B cell (primary cell): ENCODE data around the gene CHST3. TPM values are rescaled to one million over a fixed set of nuclear protein-coding genes. Genes with fewer than 3 reads are reported as not detected.

ENCODE experiments used
- ATAC-seq: fragments of 200-7000 bp; cut with Tn5 transposase; one replicate; pipeline ENCODE4 v1.10.0; 2021; ENCODE audit warnings: low read depth, mild to moderate bottlenecking, moderate number of reproducible peaks, moderate library complexity
- CTCF ChIA-PET: fragments of 350-600 bp; sonication (Branson Sonifier 250); formaldehyde crosslinking; loops from one replicate; lab custom pipeline; 2021; ENCODE audit warnings: antibody characterized with exemption, inconsistent platforms; lab: Charles Lee
- POLR2A ChIA-PET: fragments of 350-600 bp; sonication (Branson Sonifier 250); formaldehyde crosslinking; loops from one replicate; lab custom pipeline; 2021; ENCODE audit warnings: antibody characterized with exemption; lab: Charles Lee
- DNase-seq: peaks from one replicate; pipeline ENCODE4 v3.0.0; 2013
- H2AFZ ChIP-seq: 2 replicates; pipeline ENCODE4 v1.6.1; 2012; ENCODE audit warnings: mild to moderate bottlenecking, low read depth, low read length; ENCODE audit not compliant: insufficient read depth, poor library complexity, severe bottlenecking
- H3K27ac ChIP-seq, 2 donors: 1 replicate in 1 of 2; 2 replicates in 1 of 2; pipeline ENCODE4 v1.5.1; 2012 to 2013; ENCODE audit warnings: low read length in 2 of 2, mild to moderate bottlenecking in 2 of 2, moderate library complexity in 1 of 2
- H3K27me3 ChIP-seq, 4 experiments: fragments of 200-600 bp in 1 of 4; sonication (generic) in 1 of 4; replicated peaks in 1 of 4; 1 replicate in 2 of 4; 2 replicates in 2 of 4; pipeline versions ENCODE4 v1.6.1 to v1.7.0; 2013 to 2016; ENCODE audit warnings: low read length in 3 of 4, mild to moderate bottlenecking in 2 of 4, mixed read lengths in 1 of 4, moderate library complexity in 1 of 4; ENCODE audit not compliant: insufficient read depth in 4 of 4, control insufficient read depth in 3 of 4; ENCODE audit errors: control extremely low read depth in 1 of 4
- H3K36me3 ChIP-seq, 2 experiments: replicated peaks in 1 of 2; 1 replicate in 1 of 2; 2 replicates in 1 of 2; pipeline versions ENCODE4 v1.6.1 to v1.7.1; 2013; ENCODE audit warnings: low read length in 1 of 2; ENCODE audit not compliant: insufficient read depth in 2 of 2, control insufficient read depth in 1 of 2; ENCODE audit errors: control extremely low read depth in 1 of 2, extremely low read depth in 1 of 2
- H3K4me1 ChIP-seq, 2 donors: fragments of 200-600 bp in 1 of 2; sonication (generic) in 1 of 2; 1 replicate in 1 of 2; 2 replicates in 1 of 2; pipeline versions ENCODE4 v1.5.1 to v1.6.1; 2013 to 2017; ENCODE audit warnings: low read length in 2 of 2; ENCODE audit not compliant: control insufficient read depth in 2 of 2, insufficient read depth in 2 of 2
- H3K4me2 ChIP-seq: replicated peaks from 2 replicates; pipeline ENCODE3; 2012; ENCODE audit warnings: mild to moderate bottlenecking, low read depth, low read length; ENCODE audit not compliant: poor library complexity, severe bottlenecking
- H3K4me3 ChIP-seq, 5 experiments: fragments of 200-600 bp in 1 of 5; sonication (generic) in 1 of 5; 1 replicate in 3 of 5; 2 replicates in 2 of 5; pipeline versions ENCODE4 v1.5.1 to v1.7.0; 2011 to 2016; ENCODE audit warnings: low read length in 4 of 5, mild to moderate bottlenecking in 4 of 5, low read depth in 2 of 5, control low read depth in 1 of 5, moderate library complexity in 1 of 5; ENCODE audit not compliant: insufficient read depth in 1 of 5; ENCODE audit errors: control extremely low read depth in 1 of 5, extremely low read depth in 1 of 5
- H3K79me2 ChIP-seq: fragments of 200-600 bp; sonication (generic); one replicate; pipeline ENCODE4 v1.6.0; 2016; ENCODE audit warnings: low read length; ENCODE audit not compliant: control insufficient read depth, insufficient read depth
- H3K9ac ChIP-seq: fragments of 200-600 bp; sonication (generic); 2 replicates; pipeline ENCODE4 v1.6.1; 2017; ENCODE audit warnings: mild to moderate bottlenecking, low read length, moderate library complexity
- H3K9me3 ChIP-seq, 3 donors: one replicate each; pipeline versions ENCODE4 v1.6.1 to v1.7.1; 2013; ENCODE audit warnings: low read length in 2 of 3; ENCODE audit not compliant: control insufficient read depth in 2 of 3, insufficient read depth in 1 of 3; ENCODE audit errors: control extremely low read depth in 1 of 3
- H4K20me1 ChIP-seq: 2 replicates; pipeline ENCODE4 v1.6.0; 2012; ENCODE audit warnings: mild to moderate bottlenecking, low read length; ENCODE audit not compliant: insufficient read depth, control insufficient read depth, poor library complexity, severe bottlenecking
- H3K27ac Mint-ChIP-seq: one replicate; pipeline ENCODE4 v1.8.0; 2021; ENCODE audit warnings: mixed read lengths
- H3K27me3 Mint-ChIP-seq: one replicate; pipeline ENCODE4 v1.8.0; 2021; ENCODE audit warnings: mixed read lengths
- H3K4me1 Mint-ChIP-seq: one replicate; pipeline ENCODE4 v1.8.0; 2021; ENCODE audit warnings: mixed read lengths
- H3K4me3 Mint-ChIP-seq: one replicate; pipeline ENCODE4 v1.8.0; 2021; ENCODE audit warnings: mixed read lengths
- H3K9me3 Mint-ChIP-seq: one replicate; pipeline ENCODE4 v1.8.0; 2022; ENCODE audit warnings: mixed read lengths; ENCODE audit not compliant: insufficient read depth
- EZH2 ChIP-seq: IDR thresholded peaks from 2 replicates; pipeline ENCODE4 v1.6.1; 2012; ENCODE audit warnings: borderline replicate concordance, low read depth, mild to moderate bottlenecking, moderate library complexity, low read length; ENCODE audit not compliant: insufficient read depth, poor library complexity, severe bottlenecking
- WGBS: methylation state at CpG from one replicate; pipeline ENCODE4 v1.1.5; 2013; ENCODE audit warnings: missing lambda C conversion rate; ENCODE audit not compliant: insufficient coverage; 5-methylcytosine and 5-hydroxymethylcytosine counted together
- intact Hi-C: fragments of 100-400 bp; cut with micrococcal nuclease; formaldehyde crosslinking; loops from one replicate; pipeline ENCODE4 v1.10.0; 2022
- polyA plus RNA-seq: library from polyadenylated mRNA; depleted of rRNA; stranded (reverse); fragments of >200 nt; gene quantifications from 2 replicates; pipeline ENCODE4 v1.2.3, GENCODE V29; 2012
- total RNA-seq, 2 donors: library from RNA; stranded (reverse); fragments of 120-200 nt in 1 of 2; gene quantifications; 1 replicate in 1 of 2; 2 replicates in 1 of 2; pipeline versions ENCODE4 v1.2.3 to v1.2.4, GENCODE V29; 2013 to 2022
- TF ChIP-seq, protein P1 (sequence below): fragments of 200-600 bp; IDR thresholded peaks from one replicate; pipeline ENCODE4 v1.8.0; 2022; ENCODE audit warnings: antibody characterized with exemption, mild to moderate bottlenecking

The CHST3 gene
- total and polyA plus RNA-seq, 2 donors (not counting 1 experiment from before 2014, with no cell fraction given) = 0.01 TPM; not detected in 1

DNA sequence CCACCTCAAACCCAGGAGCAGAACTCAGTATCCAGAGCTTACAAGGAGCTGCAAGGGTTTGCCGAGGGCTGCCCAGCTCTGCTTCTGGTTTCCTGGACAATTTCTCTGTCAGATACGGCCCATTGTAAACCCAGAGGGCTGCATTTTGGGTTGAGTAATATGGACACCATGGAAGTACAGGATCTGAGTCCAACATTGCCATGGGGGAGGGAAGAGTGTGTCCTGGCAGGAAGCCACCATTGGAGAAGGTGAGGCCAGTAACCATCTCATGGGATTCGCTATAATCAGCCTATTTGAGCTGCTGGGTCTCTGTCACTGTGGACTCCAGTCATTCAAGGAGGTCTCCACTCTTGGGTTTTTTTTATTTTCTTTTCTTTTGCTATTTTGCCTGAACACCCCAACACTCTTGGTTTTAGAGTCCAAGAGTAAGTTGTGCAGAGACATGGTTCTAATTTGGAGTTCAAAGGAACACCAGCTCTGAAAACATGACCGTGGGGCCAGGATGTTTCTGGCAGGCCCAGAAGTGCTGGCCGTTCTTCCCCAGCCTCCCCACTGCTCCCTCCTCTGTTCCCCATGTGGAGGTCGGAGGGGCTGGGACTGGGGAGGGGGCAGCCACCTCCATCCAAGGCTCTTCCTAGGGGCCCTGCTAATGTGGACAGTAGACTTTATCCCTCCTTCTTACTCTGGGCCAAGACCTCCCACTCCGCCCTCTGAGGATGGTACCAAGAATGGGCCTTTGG is 46.2 kb downstream of the CHST3 start:
- no peak for DNase-seq
- TF ChIP-seq, protein P1, sequence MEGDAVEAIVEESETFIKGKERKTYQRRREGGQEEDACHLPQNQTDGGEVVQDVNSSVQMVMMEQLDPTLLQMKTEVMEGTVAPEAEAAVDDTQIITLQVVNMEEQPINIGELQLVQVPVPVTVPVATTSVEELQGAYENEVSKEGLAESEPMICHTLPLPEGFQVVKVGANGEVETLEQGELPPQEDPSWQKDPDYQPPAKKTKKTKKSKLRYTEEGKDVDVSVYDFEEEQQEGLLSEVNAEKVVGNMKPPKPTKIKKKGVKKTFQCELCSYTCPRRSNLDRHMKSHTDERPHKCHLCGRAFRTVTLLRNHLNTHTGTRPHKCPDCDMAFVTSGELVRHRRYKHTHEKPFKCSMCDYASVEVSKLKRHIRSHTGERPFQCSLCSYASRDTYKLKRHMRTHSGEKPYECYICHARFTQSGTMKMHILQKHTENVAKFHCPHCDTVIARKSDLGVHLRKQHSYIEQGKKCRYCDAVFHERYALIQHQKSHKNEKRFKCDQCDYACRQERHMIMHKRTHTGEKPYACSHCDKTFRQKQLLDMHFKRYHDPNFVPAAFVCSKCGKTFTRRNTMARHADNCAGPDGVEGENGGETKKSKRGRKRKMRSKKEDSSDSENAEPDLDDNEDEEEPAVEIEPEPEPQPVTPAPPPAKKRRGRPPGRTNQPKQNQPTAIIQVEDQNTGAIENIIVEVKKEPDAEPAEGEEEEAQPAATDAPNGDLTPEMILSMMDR = no peak
- no peak for TF ChIP-seq EZH2
- ChIA-PET CTCF (no interaction called here), POLR2A (no interaction called here)
- Histone ChIP-seq H3K27me3 (no peaks in the 10 kb centered on the region), H3K9me3 (peaks cover 0 to 14% (median 0%) of the 10 kb centered on the region in 3 donors), H3K79me2 (no peaks in the 10 kb centered on the region), H3K27ac (no peak overlapping the region), H3K4me1 (no peaks in the 10 kb centered on the region), H3K4me2 (no peak overlapping the region), H3K36me3 (no peaks in the 10 kb centered on the region), H3K9ac (no peak overlapping the region), H4K20me1 (no peaks in the 10 kb centered on the region), H3K4me3 (no peak overlapping the region), H2AFZ (no peak overlapping the region)
- no peak for ATAC-seq
- peaks cover 8% of the 10 kb centered on the region for H3K27me3 Mint-ChIP-seq
- 94% methylated on average over 4 of the region's 7 CpGs for WGBS
- H3K9me3 Mint-ChIP-seq = no peaks in the 10 kb centered on the region
- H3K4me3 Mint-ChIP-seq = no peak overlapping the region
- intact Hi-C loops = no loop called here
- no peak overlapping the region for H3K27ac Mint-ChIP-seq
- peaks cover 3% of the 10 kb centered on the region for H3K4me1 Mint-ChIP-seq

DNA sequence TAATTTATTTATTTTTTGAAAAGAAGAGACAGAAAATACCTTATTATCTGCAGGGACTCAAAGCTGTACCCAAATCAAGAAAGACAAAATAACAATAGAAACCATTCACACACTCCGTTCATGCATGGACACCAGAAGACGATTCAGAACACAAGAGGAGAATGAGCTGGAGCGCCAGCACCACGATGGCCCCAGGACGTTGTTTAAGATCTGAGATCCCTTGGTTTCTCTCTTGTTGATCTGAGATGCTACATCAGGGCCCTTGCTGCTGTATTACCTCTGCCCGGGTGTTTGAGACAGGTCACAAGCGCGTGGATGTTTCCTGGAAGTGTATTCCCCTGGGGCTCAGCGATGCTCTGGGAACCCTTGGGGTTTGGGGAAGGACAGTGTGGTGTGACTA is 46.8 kb downstream of the CHST3 start:
- H3K4me3 ChIP-seq = no peak overlapping the region

More for the DNA sequence above, 46.8 kb downstream of the CHST3 start:
- H3K4me1 Mint-ChIP-seq = peaks cover 3% of the 10 kb centered on the region
- H3K4me2 ChIP-seq = no peak overlapping the region
- H3K27me3 ChIP-seq = no peaks in the 10 kb centered on the region
- ChIA-PET POLR2A (no interaction called here), CTCF (no interaction called here)
- DNase-seq = no peak
- no peak overlapping the region for H3K27ac Mint-ChIP-seq
- no peak for TF ChIP-seq EZH2
- TF ChIP-seq, protein P1 = no peak
- peaks cover 0 to 14% (median 0%) of the 10 kb centered on the region in 3 donors for H3K9me3 ChIP-seq
- H3K79me2 ChIP-seq = no peaks in the 10 kb centered on the region
- no peak overlapping the region for H3K4me3 Mint-ChIP-seq
- no peaks in the 10 kb centered on the region for H3K36me3 ChIP-seq
- no peaks in the 10 kb centered on the region for H4K20me1 ChIP-seq
- H3K27ac ChIP-seq = no peak overlapping the region
- intact Hi-C loops = no loop called here
- WGBS = 92% methylated on average over 9 of the region's 9 CpGs
- no peak for ATAC-seq
- H3K9me3 Mint-ChIP-seq = no peaks in the 10 kb centered on the region
- H2AFZ ChIP-seq = no peak overlapping the region
- H3K9ac ChIP-seq = no peak overlapping the region
- H3K27me3 Mint-ChIP-seq = peaks cover 10% of the 10 kb centered on the region
- no peaks in the 10 kb centered on the region for H3K4me1 ChIP-seq
